Measurements from ENCODE around the gene REV3L.

The REV3L gene

GRCh38 chr6:111403388-111403787, 79.6 kb downstream of the REV3L start:
- H3K27ac ChIP-seq (ENCODE audit: poor library complexity, severe bottlenecking): no peak overlapping the region
- no peak overlapping the region for H3K4me3 ChIP-seq (ENCODE audit: severe bottlenecking)
- TF ChIP-seq, protein P1, sequence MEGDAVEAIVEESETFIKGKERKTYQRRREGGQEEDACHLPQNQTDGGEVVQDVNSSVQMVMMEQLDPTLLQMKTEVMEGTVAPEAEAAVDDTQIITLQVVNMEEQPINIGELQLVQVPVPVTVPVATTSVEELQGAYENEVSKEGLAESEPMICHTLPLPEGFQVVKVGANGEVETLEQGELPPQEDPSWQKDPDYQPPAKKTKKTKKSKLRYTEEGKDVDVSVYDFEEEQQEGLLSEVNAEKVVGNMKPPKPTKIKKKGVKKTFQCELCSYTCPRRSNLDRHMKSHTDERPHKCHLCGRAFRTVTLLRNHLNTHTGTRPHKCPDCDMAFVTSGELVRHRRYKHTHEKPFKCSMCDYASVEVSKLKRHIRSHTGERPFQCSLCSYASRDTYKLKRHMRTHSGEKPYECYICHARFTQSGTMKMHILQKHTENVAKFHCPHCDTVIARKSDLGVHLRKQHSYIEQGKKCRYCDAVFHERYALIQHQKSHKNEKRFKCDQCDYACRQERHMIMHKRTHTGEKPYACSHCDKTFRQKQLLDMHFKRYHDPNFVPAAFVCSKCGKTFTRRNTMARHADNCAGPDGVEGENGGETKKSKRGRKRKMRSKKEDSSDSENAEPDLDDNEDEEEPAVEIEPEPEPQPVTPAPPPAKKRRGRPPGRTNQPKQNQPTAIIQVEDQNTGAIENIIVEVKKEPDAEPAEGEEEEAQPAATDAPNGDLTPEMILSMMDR (IDR thresholded peaks at IDR 0.05; ENCODE audit: poor library complexity, severe bottlenecking): no peak
- H3K9me3 ChIP-seq (ENCODE audit: severe bottlenecking): no peaks in the 10 kb centered on the region
- ATAC-seq (ENCODE audit: low read depth) (no peak), DNase-seq (ENCODE audit: low spot score) (no peak)
- no peaks in the 10 kb centered on the region for H3K27me3 ChIP-seq (ENCODE audit: insufficient read depth, poor library complexity, severe bottlenecking)
- H3K4me1 ChIP-seq (ENCODE audit: insufficient read depth, poor library complexity, severe bottlenecking): no peaks in the 10 kb centered on the region
- peaks cover 51% of the 10 kb centered on the region for H3K36me3 ChIP-seq (ENCODE audit: low read depth)

GRCh38 chr6:111399626-111400025, 83.4 kb downstream of the REV3L start:
- ATAC-seq (ENCODE audit: low read depth): no peak
- Histone ChIP-seq H3K27me3 (ENCODE audit: insufficient read depth, poor library complexity, severe bottlenecking) (no peaks in the 10 kb centered on the region), H3K4me1 (ENCODE audit: insufficient read depth, poor library complexity, severe bottlenecking) (no peaks in the 10 kb centered on the region), H3K27ac (ENCODE audit: poor library complexity, severe bottlenecking) (no peak overlapping the region), H3K36me3 (ENCODE audit: low read depth) (peaks cover 28% of the 10 kb centered on the region), H3K9me3 (ENCODE audit: severe bottlenecking) (no peaks in the 10 kb centered on the region), H3K4me3 (ENCODE audit: severe bottlenecking) (no peak overlapping the region)
- TF ChIP-seq, protein P1 (IDR thresholded peaks at IDR 0.05; ENCODE audit: poor library complexity, severe bottlenecking): no peak
- no peak for DNase-seq (ENCODE audit: low spot score)

GRCh38 chr6:111388681-111389080, 94.3 kb downstream of the REV3L start:
- H3K36me3 ChIP-seq (ENCODE audit: low read depth): peaks cover 62% of the 10 kb centered on the region
- TF ChIP-seq, protein P1 (IDR thresholded peaks at IDR 0.05; ENCODE audit: poor library complexity, severe bottlenecking): no peak
- H3K4me1 ChIP-seq (ENCODE audit: insufficient read depth, poor library complexity, severe bottlenecking): no peaks in the 10 kb centered on the region
- H3K9me3 ChIP-seq (ENCODE audit: severe bottlenecking): no peaks in the 10 kb centered on the region
- DNase-seq (ENCODE audit: low spot score) (no peak), ATAC-seq (ENCODE audit: low read depth) (no peak)
- no peak overlapping the region for H3K27ac ChIP-seq (ENCODE audit: poor library complexity, severe bottlenecking)
- no peak overlapping the region for H3K4me3 ChIP-seq (ENCODE audit: severe bottlenecking)
- H3K27me3 ChIP-seq (ENCODE audit: insufficient read depth, poor library complexity, severe bottlenecking): no peaks in the 10 kb centered on the region

GRCh38 chr6:111382476-111383294, 100.3 kb downstream of the REV3L start:
- TF ChIP-seq, protein P1 (IDR thresholded peaks at IDR 0.05; ENCODE audit: poor library complexity, severe bottlenecking): no peak
- H3K9me3 ChIP-seq (ENCODE audit: severe bottlenecking): no peaks in the 10 kb centered on the region
- no peak for DNase-seq (ENCODE audit: low spot score)
- no peaks in the 10 kb centered on the region for H3K27me3 ChIP-seq (ENCODE audit: insufficient read depth, poor library complexity, severe bottlenecking)
- H3K27ac ChIP-seq (ENCODE audit: poor library complexity, severe bottlenecking): no peak overlapping the region
- no peak for ATAC-seq (ENCODE audit: low read depth)
- no peaks in the 10 kb centered on the region for H3K4me1 ChIP-seq (ENCODE audit: insufficient read depth, poor library complexity, severe bottlenecking)
- H3K36me3 ChIP-seq (ENCODE audit: low read depth): peaks cover 51% of the 10 kb centered on the region
- no peak overlapping the region for H3K4me3 ChIP-seq (ENCODE audit: severe bottlenecking)

GRCh38 chr6:111381728-111382127, 101.3 kb downstream of the REV3L start:
- peaks cover 51% of the 10 kb centered on the region for H3K36me3 ChIP-seq (ENCODE audit: low read depth)
- TF ChIP-seq, protein P1 (IDR thresholded peaks at IDR 0.05; ENCODE audit: poor library complexity, severe bottlenecking): no peak
- no peaks in the 10 kb centered on the region for H3K27me3 ChIP-seq (ENCODE audit: insufficient read depth, poor library complexity, severe bottlenecking)
- no peak for ATAC-seq (ENCODE audit: low read depth)
- no peaks in the 10 kb centered on the region for H3K9me3 ChIP-seq (ENCODE audit: severe bottlenecking)
- H3K27ac ChIP-seq (ENCODE audit: poor library complexity, severe bottlenecking): no peak overlapping the region
- H3K4me3 ChIP-seq (ENCODE audit: severe bottlenecking): no peak overlapping the region
- H3K4me1 ChIP-seq (ENCODE audit: insufficient read depth, poor library complexity, severe bottlenecking): no peaks in the 10 kb centered on the region
- no peak for DNase-seq (ENCODE audit: low spot score)

Data from RWPE2 (cell line).